Stimulated activated naive CD8-positive, alpha-beta T cell treated with anti-CD3 and anti-CD28 coated beads, Interleukin-15, Interleukin-2, amounts not matched to agents 100 U/mL and 50 U/mL, for 24 hours (primary cell): ENCODE measurements around the gene DAAM2.

ENCODE experiments used
- ATAC-seq: fragments of 150-1000 bp; cut with Tn5 transposase; one replicate; pipeline ENCODE4 v1.10.0; 2021
- DNase-seq: peaks from one replicate; pipeline ENCODE4 v3.0.0; 2021

DAAM2 gene

DNA sequence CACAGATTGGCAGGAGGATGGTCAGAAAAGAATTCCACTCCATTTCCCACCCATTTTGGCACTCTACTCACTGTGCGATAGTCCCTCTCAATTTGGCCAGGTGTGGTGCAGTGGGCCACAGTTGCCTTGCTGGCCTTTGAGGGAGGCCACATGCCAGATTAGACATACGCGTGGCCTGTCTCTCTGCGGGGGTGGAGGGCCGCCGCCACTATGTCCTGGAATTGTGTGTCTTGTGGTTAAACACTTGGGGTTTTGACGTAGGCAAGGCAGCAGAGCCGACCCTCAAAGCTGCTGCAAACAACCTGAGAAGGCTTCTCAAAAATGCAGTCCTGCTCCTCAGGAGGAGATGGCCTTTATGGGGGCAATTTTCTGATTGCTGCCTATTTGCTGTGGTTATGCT is 4.9 kb upstream of the DAAM2 start:
- no peak for ATAC-seq
- no peak for DNase-seq

DNA sequence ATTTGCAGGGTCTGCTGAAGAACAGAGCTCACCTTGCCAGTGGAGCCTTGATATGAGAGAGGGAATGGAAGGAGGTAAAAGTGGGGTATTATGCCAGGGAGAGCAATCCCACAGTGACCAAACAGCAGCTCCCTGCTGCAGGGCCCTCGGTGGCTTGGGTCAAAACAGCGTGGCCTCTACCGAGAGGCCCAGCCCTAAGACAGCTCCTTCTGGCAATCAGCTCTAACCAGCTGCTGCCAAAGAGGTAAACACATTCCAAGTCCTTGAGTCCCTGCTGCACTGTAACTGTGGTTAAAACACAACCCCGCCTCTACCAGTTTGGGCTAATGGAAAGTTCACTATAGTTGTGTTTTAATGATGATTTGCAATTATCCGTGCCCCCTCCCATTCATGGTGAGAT is 1.4 kb upstream of the DAAM2 start:
- DNase-seq (no peak), ATAC-seq (no peak)

DNA sequence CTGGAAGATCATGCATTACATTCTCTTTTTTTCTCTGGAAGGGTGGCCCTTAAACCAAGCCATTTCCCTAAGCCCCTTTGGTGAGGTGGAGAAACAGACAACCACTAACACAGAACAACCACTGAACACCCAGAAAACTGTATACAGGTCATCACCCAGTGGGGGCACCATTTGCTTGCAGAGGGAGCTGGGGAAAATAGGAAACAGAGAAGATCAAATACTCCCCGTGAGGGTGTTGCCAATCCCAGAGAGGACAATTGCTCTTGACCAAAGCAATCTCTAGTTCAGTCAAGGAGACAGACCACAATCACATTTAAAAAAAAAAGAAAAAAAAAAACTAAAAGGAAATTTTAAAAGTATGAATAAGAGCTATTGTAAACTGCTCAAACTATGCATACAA is 865 bp upstream of the DAAM2 start:
- no peak for ATAC-seq
- DNase-seq: no peak

DNA sequence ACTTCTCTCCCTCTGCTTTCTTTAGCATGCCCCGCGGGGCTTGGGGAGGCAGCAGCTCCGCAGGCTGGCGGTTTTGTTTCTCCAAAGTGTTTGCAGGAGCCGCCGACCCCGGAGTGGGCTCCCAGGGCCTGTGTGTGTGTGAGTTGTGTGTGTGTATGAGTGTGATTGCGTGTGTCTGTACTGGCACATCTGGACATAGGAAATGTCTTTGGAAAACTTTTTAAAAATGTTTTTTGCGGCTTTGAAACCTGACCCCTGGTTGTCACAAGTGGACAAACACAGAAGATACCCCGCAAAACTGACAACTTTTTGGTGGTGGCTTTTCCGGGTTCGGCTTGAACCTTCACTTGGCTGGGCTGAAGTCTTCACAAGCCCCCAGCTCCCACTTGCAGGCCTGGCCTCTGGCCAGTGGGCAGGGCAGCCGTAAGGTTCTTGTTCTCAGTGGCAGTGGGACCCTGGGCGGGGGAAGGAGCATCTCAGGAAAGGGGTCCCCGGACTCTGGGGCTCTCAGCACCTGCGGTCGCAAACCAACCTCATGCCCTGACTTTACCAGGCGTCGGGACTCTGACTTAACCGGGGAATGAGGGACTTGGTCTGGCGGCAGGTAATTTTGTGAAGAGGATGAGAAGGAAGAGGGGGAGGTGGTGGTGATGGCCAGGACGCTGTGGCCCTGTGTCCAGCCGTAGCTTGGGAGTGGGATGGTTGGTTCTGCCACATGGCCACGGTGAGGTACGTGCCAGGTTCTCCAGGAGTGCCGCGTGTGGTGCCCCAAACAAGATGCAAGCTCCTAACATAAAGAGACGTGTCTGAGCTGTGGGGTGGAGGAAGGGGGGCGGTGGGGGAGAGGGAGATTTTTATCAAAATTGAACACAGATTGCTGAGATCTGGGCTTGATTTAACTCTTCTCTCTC is 619 bp downstream of the DAAM2 start:
- DNase-seq (no peak), ATAC-seq (no peak)

DNA sequence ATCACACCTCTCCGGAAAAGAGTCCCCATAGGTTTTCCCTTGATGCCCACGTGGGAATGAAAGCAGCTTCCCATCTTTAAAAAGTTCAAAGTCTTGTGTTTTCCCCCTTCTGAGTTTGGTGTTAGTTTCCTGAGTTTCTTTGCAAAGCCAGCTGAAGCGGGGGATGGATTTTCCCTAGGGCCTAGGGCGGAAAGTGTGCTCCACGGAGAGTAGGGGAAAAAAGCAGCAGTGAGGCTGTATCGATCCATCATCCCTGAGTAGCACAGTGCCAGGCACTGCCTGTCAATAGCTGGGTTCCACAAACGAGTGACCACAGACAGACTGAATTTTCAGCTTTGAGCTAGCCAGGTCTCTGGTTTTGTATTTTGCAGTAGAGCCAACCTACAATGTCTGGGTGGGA is 1.3 kb downstream of the DAAM2 start:
- ATAC-seq (no peak), DNase-seq (no peak)

DNA sequence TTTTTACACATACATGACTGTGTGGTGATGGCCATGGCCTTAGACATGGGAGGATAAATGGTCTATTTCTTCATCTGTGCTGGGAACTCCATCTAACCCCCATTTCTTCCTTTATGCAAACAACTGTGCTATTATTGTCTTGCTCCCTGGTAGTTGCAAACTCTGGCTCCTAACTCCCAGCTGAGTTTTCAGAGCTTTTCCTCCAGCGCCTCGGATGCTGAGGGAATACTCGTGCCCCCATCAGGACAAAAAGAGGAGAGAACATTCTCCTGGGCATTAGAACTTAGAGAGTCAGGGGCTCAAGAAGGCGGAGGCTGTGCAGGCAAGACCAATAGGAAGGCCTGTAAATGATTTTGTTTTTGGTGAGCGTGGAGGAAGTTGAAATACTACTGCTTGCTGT is 2.1 kb downstream of the DAAM2 start:
- DNase-seq (no peak), ATAC-seq (no peak)

DNA sequence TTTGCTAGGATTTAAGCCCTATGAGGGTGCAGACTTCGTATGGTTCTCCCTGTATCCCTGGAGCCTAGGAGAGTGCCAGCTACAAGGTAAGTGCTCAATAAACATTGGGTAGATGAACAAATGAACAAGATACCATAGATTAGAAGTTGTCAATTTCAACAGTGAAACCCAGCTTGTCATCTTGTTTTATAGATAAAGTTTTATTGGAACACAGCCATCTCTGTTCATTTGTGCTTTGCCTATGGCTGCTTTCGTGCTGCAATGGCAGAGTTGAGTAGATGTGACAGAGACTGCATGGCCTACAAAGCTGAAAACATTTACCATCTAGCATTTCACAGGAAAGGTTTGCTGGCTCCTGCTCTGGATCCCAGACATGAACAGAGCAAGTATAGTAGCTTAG is 5.6 kb downstream of the DAAM2 start:
- no peak for ATAC-seq
- no peak for DNase-seq

DNA sequence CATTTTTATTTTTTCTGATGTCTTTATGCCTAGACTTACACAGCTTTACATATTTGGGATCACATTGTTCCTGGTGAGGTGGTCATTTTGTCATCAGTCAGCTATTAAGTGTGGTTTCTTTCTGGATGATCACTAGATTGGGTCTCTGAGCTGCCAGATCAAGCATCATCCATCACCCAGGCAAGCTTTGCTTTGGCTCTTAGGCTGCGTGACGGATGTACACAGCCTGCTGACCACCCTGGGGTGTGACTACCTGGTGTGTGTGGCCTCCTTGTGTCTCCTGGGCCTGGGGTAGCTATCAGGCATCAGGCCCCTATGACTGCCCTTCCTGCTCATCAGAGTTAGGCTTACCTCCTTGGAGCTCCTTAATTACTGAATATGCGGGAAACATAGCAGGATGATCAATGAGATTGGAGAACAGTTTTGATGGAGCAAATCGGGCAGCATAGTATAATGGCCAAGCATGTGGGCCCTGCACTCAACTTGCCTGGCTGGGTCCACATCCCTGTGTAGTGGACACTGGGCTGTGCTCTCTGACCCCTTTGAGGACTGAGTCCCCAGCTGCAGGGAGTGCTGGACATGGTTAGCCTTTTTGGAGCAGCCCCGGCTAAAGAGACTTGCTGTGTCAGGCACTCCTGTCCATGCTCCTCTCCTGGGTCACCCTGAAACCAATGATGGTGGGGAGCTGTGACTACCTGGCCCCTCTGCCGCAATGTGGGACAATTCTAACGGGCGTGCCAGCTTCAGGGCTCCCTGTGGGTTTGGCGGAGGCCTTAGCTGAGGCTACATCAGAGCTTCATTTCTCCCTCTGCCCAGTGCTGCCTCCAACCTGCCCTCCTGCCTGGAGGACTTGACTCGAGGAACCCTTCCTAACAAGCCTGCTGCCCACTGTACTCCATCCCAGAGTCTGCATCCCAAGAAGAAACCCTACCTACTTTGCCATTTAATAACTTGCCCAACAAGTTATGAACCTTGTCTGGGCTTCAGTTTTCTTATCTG is 8.2 kb downstream of the DAAM2 start:
- DNase-seq (no peak), ATAC-seq (no peak)

DNA sequence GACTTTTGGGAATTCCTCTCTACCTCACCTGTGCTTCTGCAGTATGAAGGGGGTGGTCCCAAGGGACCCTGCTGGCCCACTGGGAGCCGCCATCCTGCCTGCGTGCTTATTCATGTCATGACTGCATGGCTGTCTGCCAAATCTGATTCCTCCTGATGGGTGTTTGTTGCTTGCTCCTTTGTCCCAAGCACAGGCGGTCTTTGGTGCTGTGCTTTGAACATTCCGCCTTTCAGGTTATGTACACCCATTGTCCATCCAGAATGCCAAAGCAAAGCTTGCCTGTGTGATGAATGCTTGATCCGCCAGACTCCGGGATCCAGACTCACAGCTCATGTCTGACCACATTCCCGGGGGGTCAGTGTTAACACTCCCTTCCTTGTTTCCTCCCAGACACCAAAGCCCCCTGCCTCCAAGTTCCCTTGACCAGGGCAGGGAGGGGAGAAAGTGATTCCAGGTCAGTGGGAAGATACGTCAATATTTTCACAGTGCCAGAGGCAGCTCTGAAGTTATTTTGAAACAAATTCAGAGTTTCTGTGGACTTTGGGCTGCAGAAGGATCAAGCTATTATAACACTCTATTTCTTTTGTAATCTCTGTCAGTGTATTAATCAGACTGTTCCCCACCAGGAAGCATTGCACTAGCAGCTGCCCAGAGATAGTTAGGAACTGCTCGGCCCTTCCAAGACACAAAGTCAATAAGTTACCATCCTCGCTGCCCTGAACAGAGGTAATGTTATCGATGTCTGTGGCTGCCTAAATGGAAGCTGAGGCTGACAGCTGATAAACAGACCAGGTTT is 9.5 kb downstream of the DAAM2 start:
- ATAC-seq (no peak), DNase-seq (no peak)

DNA sequence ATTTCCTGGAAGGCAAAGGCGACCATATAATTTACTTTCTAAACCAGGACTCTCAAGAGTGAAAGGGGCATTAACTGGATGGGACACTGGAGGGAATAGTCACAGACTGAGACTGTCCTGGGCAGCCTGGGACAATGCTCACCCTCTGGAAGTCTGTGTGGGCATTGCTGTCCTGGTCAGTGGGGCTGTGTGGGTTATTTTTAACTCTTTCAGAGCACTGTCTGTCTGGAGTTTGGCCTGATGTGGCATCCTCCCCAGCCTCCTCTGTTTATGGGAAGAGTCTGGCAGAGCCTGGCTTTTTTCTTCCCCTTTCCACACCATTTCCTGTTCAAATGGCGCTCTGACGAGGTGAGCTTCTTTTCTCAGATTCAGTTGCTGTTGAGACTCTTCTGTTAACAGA is 11.7 kb downstream of the DAAM2 start:
- ATAC-seq (no peak), DNase-seq (no peak)

DNA sequence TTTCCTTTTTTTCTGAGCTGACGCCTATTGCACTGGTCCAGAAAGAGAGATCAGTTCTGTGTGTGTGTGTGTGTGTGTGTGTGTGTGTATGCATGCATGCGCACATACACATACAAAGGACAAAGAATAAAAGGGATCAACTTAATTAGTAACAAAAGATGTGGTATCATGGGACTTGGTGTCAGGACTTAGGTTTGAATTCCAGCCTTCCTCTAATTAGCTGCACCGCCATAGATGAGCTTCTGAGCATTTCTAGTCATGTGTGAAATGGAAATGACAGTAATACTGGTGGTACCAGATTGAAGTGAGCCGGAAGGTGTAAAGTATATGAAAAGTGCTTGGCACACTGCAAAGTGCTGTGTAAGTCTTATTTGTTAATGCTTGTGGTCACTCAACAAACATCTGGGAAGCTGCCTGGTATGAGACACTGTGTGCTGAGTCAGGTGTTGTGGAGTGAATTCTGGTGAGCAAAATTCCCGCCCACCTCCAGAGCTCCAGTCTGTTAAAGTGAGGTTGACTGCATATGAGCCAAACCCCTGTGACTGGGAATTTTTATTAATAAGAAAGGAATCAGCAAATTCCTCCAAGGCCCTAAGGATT is 12.4 kb downstream of the DAAM2 start:
- ATAC-seq: no peak
- DNase-seq: no peak

DNA sequence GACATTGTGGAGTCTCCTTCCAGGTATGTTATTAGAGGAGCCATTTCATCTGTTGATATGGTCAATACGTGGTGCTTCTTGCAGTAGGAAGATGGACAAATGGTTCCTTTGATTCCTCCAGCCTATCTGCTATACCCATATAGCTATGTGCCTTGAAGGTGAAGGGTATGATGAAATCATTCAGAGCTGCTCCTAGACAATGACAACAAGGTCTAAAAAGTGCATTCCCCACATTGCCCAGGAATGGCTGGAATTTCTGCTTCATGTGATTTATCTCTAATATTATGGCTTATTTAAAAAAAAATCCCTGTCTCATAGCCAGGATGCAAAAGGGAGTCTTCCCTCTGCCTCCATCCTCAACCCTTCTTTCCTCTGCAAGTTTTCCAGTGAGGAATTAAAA is 14.1 kb downstream of the DAAM2 start:
- DNase-seq (no peak), ATAC-seq (no peak)

DNA sequence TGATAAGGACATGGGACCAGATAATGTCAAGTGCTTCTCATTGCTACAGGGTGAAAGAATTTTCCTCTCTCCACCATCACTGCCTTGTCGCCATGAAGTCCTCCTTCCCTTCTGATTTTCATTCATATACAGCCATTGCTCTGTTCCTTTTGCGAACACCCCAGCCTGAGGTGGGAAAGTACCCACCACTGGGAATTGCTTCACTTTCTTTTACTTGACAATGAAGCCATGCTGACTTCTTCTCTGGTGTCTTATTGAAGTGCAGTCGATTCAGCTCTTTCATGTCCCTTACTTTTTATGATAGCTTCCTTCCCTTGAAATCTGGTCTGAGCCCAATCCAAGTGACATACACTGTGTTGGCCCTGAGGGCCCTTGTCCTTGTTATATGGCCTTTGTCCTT is 16.2 kb downstream of the DAAM2 start:
- ATAC-seq: no peak

DNA sequence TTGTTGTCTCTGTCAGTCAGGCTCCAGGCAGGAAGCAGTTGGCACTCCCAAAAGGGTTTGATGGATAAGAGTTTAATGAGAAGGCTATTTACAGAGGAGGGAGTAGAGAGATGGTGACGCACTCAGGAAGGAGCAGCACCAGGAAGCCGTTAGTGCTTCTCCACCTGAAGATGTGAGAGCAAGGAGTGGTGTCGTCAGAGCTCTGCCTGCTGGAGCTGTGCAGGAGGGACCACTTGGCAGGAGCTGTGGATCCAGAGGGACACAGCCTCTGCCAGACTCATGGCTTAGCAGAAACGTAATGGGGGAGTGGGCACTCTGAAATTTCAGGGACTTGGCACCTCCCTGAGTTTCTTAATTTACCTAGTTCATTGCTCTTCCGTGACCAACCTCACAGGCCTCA is 16.8 kb downstream of the DAAM2 start:
- DNase-seq: no peak
- no peak for ATAC-seq

More for the DNA sequence above, 16.2 kb downstream of the DAAM2 start:
- DNase-seq: no peak

DNA sequence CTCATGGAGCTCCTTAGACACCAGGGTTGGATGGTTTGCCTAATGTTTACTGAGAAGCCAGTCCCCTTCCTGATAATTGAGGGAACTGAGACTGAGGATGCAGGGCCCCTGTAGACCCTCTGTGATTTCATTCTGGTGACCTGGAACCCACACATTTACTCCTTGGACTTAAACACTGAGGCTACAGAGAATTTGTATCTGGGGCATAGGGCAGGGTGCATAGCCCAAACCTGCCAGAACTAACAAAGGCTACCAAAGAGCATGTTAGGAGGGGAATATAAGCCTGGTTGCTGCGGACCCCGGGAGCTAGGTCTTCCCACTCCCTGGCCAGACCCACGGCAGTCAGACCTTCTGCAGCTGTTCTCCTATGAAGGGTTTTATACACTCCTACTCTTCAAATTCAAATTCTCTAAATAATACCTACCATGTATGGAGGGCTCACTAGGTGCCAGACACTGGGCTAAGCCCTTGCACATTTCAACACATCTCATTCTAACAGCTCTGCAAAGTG is 19.7 kb downstream of the DAAM2 start:
- DNase-seq (no peak), ATAC-seq (no peak)

DNA sequence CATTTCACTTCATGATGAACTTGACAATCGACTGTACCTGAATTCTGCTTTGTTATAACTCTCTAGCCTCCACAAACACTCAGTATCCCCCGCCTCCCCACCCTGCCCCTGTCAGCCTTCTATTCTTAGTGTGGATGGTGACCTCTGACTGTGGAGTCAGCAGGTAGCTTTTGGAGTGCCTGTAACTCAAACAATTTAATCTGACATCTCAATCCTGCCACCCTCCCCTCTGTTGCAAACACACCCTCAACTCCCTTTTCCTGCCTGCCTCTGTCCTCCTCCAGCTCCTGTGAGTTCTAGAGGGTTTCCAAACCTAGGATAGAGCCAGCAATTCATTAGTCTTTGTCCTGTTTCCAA is 20.3 kb downstream of the DAAM2 start:
- ATAC-seq: no peak
- DNase-seq: no peak

DNA sequence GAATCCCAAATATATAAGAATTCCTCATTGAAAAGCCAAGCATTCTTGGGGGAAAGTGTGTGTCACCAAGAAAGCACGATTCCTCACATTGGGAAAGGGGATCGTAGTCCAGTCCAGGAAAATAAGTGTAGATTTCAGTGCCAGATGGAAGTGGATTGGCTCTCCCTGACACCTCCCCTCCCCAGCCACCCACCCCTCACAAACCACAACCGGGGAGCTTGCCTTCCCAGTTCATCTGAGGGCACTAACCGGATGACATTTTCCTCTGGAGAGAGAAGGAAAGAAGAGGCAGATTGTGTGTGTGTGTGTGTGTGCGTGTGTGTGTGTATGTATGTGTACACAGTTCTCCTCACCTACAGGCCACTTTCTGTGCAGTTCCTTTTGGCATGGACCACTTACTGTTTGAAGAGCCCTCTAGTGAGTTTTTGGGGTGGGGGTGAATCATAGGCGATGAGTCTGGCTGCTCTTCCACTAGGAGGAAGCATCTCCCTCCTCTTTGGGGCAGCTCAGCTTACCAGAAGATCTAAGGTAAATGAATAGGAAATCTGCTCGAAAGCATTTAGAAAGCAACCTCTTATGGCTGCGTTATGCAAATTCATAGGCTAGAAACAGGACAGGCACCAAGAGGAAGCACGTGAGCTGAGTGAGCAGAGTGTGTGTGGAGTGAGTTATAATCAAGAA is 20.8 kb downstream of the DAAM2 start:
- no peak for ATAC-seq
- DNase-seq: no peak

DNA sequence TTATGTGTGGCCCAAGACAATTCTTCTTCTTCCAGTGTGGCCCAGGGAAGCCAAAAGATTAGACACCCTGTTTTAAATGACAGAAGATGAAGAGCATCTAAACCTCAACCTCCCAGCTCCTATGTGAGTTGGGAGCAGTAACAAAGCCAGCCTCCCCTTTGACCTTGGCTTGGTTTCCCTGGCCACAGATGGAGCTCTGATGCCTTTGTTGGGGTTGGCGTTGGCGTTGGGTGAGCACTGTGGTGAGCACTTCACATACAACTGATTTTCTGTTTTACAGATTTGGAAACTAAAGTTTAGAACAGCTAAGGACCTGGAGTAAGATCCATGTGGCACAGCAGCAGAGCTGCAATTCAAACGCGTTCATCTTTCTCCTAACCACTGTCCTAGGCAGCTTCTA is 22.1 kb downstream of the DAAM2 start:
- ATAC-seq (no peak), DNase-seq (no peak)

DNA sequence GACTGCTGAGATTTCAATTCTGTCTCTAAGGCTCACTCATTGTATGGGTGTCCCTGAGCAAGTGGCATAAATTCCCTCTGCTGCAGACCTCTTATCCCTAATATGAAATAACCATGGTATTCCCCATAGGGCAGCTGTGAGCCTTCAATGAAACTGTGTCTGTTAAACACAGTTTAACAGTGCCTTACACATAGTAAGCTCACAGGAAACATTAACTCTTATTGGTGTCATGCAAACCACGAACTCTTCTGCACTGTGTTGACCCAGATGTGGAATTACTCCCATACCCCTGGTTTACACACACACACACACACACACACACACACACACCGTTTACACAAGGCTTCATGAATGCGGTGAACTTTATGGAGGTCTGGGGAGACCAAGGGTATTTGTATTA is 23.2 kb downstream of the DAAM2 start:
- DNase-seq: no peak
- no peak for ATAC-seq

DNA sequence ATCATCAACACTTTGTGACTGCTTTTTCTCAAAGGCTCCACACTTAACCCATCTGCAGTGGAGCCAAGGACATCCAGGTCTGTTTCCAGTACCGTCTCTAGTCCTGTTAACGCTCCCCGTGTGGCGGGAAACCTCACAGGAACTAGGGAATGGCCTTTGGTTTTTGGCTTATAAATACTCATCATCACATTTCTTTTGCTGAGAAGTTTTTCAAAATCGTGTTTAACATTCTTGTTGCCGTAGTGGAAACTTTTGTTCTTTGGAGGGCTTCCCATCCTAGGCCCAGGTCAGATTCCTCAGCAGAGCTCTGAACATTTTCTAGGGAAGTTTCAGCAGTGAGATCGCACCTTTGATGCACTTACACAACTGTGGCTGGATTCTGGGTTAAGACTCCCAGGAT is 24.6 kb downstream of the DAAM2 start:
- DNase-seq (no peak), ATAC-seq (no peak)

DNA sequence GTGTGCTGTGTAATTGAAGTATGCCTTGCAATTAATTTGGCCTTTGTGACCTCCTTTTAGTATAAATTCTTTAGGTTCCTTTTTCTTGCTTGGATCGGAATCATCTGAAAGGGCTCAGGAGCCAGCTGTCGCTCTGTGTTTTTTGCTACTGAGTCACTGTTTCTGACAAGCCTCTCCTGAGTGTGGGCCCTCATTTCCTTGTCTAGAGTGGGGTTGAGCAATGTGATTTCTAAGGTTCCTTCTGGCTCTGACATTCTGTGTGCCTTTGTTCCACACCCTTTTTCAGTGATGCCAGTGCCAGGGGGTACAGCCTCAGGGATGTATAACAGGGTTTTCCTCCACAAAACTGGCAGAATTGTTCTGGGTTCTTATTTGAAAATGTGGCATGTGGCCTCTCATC is 26.5 kb downstream of the DAAM2 start:
- no peak for DNase-seq
- no peak for ATAC-seq
